K562 (cell line): ENCODE results near the gene ZNF23. TPM values are rescaled to one million over a fixed set of nuclear protein-coding genes. Genes with fewer than 3 reads are reported as not detected.

Experiments
- BRF1 ChIP-seq: IDR thresholded peaks from 3 replicates; pipeline ENCODE4 v1.6.1; 2011; ENCODE audit warnings: borderline replicate concordance, mild to moderate bottlenecking; ENCODE audit not compliant: insufficient read length; ENCODE audit errors: extremely low read depth
- CBX5 ChIP-seq: IDR thresholded peaks from 2 replicates; pipeline ENCODE4 v1.6.1; 2014; ENCODE audit warnings: low read depth, borderline replicate concordance
- CCNT2 ChIP-seq: IDR thresholded peaks from 2 replicates; pipeline ENCODE4 v1.6.1; 2011; ENCODE audit warnings: borderline replicate concordance, low read depth, mild to moderate bottlenecking, moderate library complexity, mixed read lengths, low read length; ENCODE audit not compliant: insufficient read length; ENCODE audit errors: extremely low read depth
- FOSL1 ChIP-seq: fragments of 200-800 bp; sonication (Bioruptor generic); conservative IDR thresholded peaks from 2 replicates; pipeline ENCODE4 v1.6.1; 2016; ENCODE audit warnings: missing genetic modification characterization, missing compliant biosample characterization
- FOXK2 ChIP-seq, 2 experiments: fragments of 450-650 bp; IDR thresholded peaks in 1 of 2; conservative IDR thresholded peaks in 1 of 2; 2 replicates each; pipeline ENCODE4 v1.6.1; 2016; ENCODE audit warnings: low read depth in 2 of 2, mild to moderate bottlenecking in 1 of 2
- FOXP1 ChIP-seq: sonication (generic); formaldehyde crosslinking; IDR thresholded peaks from 2 replicates; pipeline ENCODE4 v1.8.0; 2022; ENCODE audit warnings: mild to moderate bottlenecking, missing genetic modification reagents
- LARP7 ChIP-seq: fragments of 450-650 bp; IDR thresholded peaks from 2 replicates; pipeline ENCODE4 v1.6.1; 2016
- MEIS2 ChIP-seq: fragments of 450-650 bp; IDR thresholded peaks from 2 replicates; pipeline ENCODE4 v1.6.1; 2014; ENCODE audit warnings: mild to moderate bottlenecking; ENCODE audit not compliant: partially characterized antibody
- MTA3 ChIP-seq: fragments of 450-650 bp; formaldehyde crosslinking; IDR thresholded peaks from 2 replicates; pipeline ENCODE4 v1.6.1; 2017; ENCODE audit warnings: mild to moderate bottlenecking, borderline replicate concordance
- POLR2H ChIP-seq: IDR thresholded peaks from 2 replicates; pipeline ENCODE4 v1.6.1; 2016; ENCODE audit warnings: missing genetic modification characterization, low read depth, mild to moderate bottlenecking, control low read depth, missing compliant biosample characterization, moderate library complexity
- RUNX1 ChIP-seq: sonication (generic); IDR thresholded peaks from 2 replicates; pipeline ENCODE4 v1.6.1; 2016; ENCODE audit warnings: antibody characterized with exemption, low read depth
- SOX6 ChIP-seq: fragments of 450-650 bp; IDR thresholded peaks from 2 replicates; pipeline ENCODE4 v1.6.1; 2014; ENCODE audit warnings: mild to moderate bottlenecking
- ZBTB33 ChIP-seq: sonication (generic); formaldehyde crosslinking; IDR thresholded peaks from 2 replicates; pipeline ENCODE4 v1.8.1; 2023; ENCODE audit warnings: mild to moderate bottlenecking, missing genetic modification reagents
- ZEB2 ChIP-seq: fragments of 450-650 bp; IDR thresholded peaks from 2 replicates; pipeline ENCODE4 v1.6.1; 2016
- ZFP36 ChIP-seq: fragments of 150-350 bp; IDR thresholded peaks from 2 replicates; pipeline ENCODE4 v1.6.1; 2018; ENCODE audit warnings: low read length, low read depth; ENCODE audit not compliant: partially characterized antibody
- ZNF584 ChIP-seq: fragments of 200-800 bp; sonication (Bioruptor generic); IDR thresholded peaks from 2 replicates; pipeline ENCODE4 v1.6.1; 2016; ENCODE audit warnings: low read depth, mild to moderate bottlenecking, missing genetic modification characterization, missing compliant biosample characterization
- ZNF589 ChIP-seq: fragments of 200-800 bp; sonication (Bioruptor generic); IDR thresholded peaks from 2 replicates; pipeline ENCODE4 v1.6.1; 2016; ENCODE audit warnings: low read depth, missing genetic modification characterization, missing compliant biosample characterization
- ZNF764 ChIP-seq: fragments of 250-450 bp; sonication (Bioruptor Pico); IDR thresholded peaks from 2 replicates; pipeline ENCODE4 v1.4.0; 2020; ENCODE audit warnings: low read depth, mild to moderate bottlenecking, moderate library complexity
- polyA plus RNA-seq, 8 experiments: library from polyadenylated mRNA; depleted of rRNA in 4 of 8; stranded (reverse) in 5 of 8; unstranded in 3 of 8; fragments of >200 nt; fragmentation: Nextera tagmentation in 2 of 8; fragmentation: Illumina TruSeq in 1 of 8; extraction: Ambion mirVana in 2 of 8; extraction: Trizol in 1 of 8; gene quantifications; 2 replicates each; pipeline versions ENCODE4 v1.2.1 to v1.2.3, GENCODE V29; 2011 to 2014; ENCODE audit warnings: inconsistent platforms in 1 of 8, missing spikeins in 1 of 8
- total RNA-seq, 7 experiments: library from RNA; depleted of rRNA in 6 of 7; stranded (reverse); fragments of >200 nt in 6 of 7; fragmentation: Illumina TruSeq in 2 of 7; extraction: Trizol in 2 of 7; gene quantifications; 2 replicates each; pipeline versions ENCODE4 v1.2.1 to v1.2.3, GENCODE V29; 2011 to 2021; ENCODE audit warnings: low replicate concordance in 1 of 7
- TF ChIP-seq, protein P1 (sequence below), 2 experiments: IDR thresholded peaks in 1 of 2; conservative IDR thresholded peaks in 1 of 2; 2 replicates each; pipeline ENCODE4 v1.6.1; 2016; ENCODE audit warnings: low read depth in 2 of 2, mild to moderate bottlenecking in 1 of 2, missing compliant biosample characterization in 1 of 2, missing genetic modification characterization in 1 of 2, moderate library complexity in 1 of 2
- TF ChIP-seq, protein P2 (sequence below): fragments of 450-650 bp; IDR thresholded peaks from 2 replicates; pipeline ENCODE4 v1.6.1; 2016
- TF ChIP-seq, protein P3 (sequence below): sonication (generic); formaldehyde crosslinking; IDR thresholded peaks from 2 replicates; pipeline ENCODE4 v1.8.0; 2022; ENCODE audit warnings: missing genetic modification reagents, mild to moderate bottlenecking, moderate library complexity, borderline replicate concordance

The ZNF23 gene
- total and polyA plus RNA-seq, 9 of the 15 experiments (the other 6 are each of a cell fraction or from before 2014, with no cell fraction given) = 4.7 to 13.4 (median 11.2) TPM

DNA sequence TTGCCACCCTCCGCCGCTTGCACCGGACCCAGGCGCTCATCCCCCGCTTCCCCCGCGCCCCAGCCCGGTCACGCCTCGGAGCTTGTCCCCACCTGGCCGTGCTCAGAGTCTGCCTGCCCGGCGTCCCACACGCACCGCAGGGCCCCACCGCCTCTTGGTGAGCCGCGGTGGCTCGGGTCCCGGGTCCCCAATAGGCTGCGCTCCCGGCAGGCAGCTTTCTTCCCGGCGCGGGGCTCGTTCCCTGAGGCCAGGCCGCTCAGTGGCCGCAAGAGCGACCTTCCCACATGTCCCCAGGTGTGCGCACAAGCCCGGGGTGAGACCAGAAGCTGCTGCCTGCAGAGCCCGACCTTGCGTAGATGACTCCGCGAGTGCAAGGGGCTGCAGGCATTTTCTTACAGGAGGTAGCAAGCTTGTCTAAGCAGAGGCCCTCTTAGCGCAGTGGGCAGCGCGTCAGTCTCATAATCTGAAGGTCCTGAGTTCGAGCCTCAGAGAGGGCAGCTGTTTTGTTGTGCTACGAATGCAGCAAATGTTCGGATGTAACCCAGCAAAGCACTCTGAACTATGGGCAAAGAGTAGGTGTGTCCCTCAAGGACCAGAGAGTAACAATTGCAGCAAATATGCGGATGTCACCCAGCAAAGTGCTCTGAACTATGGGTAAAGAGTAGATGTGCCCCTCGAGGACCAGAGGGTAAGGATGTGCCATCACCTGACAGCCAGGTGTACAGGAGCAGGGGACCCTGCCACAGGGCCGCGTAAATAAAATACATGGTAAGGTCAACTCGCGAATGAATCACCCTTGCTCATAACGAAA is 35.8 kb downstream of the ZNF23 start (continued):
- TF ChIP-seq ZNF764 (CRISPR knock-in tag) (no peak), POLR2H (peak; percentile 98), ZBTB33 (peak; percentile 44; the same call in 1 of the 2 replicates), ZNF589 (CRISPR knock-in tag) (no peak), ZFP36 (peak; percentile 76), BRF1 (peak; percentile 14), CCNT2 (peak; percentile 22), MEIS2 (no peak), MTA3 (peak; percentile 75; the same call in 1 of the 2 replicates), ZNF584 (CRISPR knock-in tag) (no peak), LARP7 (no peak), CBX5 (no peak), FOSL1 (tag) (peak; percentile 78), FOXK2 (conservative IDR thresholded peaks at IDR 0.05 in 1 of 2, IDR thresholded peaks at IDR 0.05 in 1 of 2; ENCODE audit: low read depth in 2 of 2) (0 out of 4 replicates have a peak, but pooled peaks of 1 of the 2 experiments have one; percentile 15), FOXP1 (CRISPR knock-in tag) (peak; percentile 17; the same call in 1 of the 2 replicates), ZEB2 (peak; percentile 99), SOX6 (peak; percentile 86), RUNX1 (no peak)
- TF ChIP-seq, protein P1, sequence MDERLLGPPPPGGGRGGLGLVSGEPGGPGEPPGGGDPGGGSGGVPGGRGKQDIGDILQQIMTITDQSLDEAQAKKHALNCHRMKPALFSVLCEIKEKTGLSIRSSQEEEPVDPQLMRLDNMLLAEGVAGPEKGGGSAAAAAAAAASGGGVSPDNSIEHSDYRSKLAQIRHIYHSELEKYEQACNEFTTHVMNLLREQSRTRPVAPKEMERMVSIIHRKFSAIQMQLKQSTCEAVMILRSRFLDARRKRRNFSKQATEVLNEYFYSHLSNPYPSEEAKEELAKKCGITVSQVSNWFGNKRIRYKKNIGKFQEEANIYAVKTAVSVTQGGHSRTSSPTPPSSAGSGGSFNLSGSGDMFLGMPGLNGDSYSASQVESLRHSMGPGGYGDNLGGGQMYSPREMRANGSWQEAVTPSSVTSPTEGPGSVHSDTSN (CRISPR knock-in tag; IDR thresholded peaks at IDR 0.05; ENCODE audit: low read depth) = peak; percentile 16; the same call in 1 of the 2 replicates
- TF ChIP-seq, protein P1 (tag; conservative IDR thresholded peaks at IDR 0.05; ENCODE audit: low read depth) = no peak
- TF ChIP-seq, protein P2, sequence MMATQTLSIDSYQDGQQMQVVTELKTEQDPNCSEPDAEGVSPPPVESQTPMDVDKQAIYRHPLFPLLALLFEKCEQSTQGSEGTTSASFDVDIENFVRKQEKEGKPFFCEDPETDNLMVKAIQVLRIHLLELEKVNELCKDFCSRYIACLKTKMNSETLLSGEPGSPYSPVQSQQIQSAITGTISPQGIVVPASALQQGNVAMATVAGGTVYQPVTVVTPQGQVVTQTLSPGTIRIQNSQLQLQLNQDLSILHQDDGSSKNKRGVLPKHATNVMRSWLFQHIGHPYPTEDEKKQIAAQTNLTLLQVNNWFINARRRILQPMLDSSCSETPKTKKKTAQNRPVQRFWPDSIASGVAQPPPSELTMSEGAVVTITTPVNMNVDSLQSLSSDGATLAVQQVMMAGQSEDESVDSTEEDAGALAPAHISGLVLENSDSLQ = peak; percentile 75
- TF ChIP-seq, protein P3, sequence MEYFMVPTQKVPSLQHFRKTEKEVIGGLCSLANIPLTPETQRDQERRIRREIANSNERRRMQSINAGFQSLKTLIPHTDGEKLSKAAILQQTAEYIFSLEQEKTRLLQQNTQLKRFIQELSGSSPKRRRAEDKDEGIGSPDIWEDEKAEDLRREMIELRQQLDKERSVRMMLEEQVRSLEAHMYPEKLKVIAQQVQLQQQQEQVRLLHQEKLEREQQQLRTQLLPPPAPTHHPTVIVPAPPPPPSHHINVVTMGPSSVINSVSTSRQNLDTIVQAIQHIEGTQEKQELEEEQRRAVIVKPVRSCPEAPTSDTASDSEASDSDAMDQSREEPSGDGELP = peak; percentile 45
